Measurements from ENCODE around the gene MARCHF3. TPM values are rescaled to one million over a fixed set of nuclear protein-coding genes. Genes with fewer than 3 reads are reported as not detected.
A peak's percentile ranks its signal among the peaks of the same experiment; 100 is the strongest.

The MARCHF3 gene
- total and polyA plus RNA-seq, 2 of the 13 experiments (the other 11 are each of a cell fraction or from before 2014, with no cell fraction given), result 4.8 to 11.9 TPM

DNA sequence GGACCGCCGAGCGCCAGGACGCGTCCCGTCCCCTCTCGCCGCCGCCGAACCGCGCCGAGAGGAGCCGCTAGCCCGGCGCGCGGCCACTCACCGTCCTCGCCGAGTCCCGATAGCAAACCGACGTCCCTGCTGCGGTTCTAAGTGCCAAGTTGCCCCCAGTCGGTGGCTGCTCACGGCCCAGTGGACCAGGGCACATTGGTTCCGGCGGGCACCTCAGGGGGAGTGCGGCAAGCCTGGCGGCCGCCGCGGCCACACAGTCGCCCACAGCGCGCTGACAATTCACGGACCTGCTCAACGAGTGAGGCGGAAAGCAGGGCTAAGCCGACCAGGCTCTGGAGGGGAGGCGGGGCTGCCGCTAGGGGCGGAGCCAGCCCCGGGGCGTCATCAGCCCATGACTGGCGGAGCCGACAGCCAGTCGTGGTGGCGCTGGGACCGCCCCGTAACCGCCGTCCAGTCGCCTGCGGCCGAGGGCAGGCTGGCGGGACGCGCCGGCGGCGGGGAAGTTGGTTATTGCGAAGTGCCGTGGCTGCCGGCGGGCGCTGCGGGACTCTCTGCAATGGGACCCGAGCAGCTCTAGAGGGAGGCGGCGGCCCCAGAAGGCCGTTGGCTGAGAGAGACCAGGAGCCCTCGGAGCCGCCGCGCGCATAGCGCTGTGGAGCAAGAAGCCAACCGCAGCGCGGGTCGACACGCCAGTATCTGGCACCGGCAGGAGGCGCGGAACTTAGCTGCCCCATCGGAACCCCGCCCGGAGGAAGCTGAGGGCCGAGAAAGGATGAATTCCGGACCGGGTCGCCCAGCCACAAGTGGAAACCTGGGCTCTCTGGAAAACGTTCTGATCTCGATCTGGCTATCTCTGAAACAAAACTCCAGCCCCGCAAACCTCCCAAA, at the start of gene MARCHF3 (continued):
- TF ChIP-seq CBX1 (IDR thresholded peaks at IDR 0.05; ENCODE audit: low read depth), result no peak
- TF ChIP-seq IRX3 (CRISPR knock-in tag; IDR thresholded peaks at IDR 0.05; ENCODE audit: borderline replicate concordance, low read depth), result peak; percentile 62; the same call in 1 of the 2 replicates
- peak; percentile 65; the same call in 1 of the 2 replicates for TF ChIP-seq ZNF232 (CRISPR knock-in tag; IDR thresholded peaks at IDR 0.05; ENCODE audit: borderline replicate concordance)
- TF ChIP-seq ZNF253 (CRISPR knock-in tag; IDR thresholded peaks at IDR 0.05; ENCODE audit: borderline replicate concordance), result no peak
- TF ChIP-seq, protein P1, sequence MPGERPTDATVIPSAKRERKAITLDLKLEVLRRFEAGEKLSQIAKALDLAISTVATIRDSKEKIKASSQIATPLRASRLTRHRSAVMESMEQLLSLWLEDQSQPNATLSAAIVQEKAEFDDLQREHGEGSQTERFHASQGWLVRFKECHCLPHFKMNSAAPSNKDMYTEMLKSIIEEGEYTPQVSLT (CRISPR knock-in tag; IDR thresholded peaks at IDR 0.05; ENCODE audit: borderline replicate concordance, low read depth), result no peak
- 0 out of 2 replicates have a peak, but pooled peaks have one; percentile 20 for TF ChIP-seq PRMT3 (CRISPR knock-in tag; IDR thresholded peaks at IDR 0.05; ENCODE audit: borderline replicate concordance, low read depth)
- TF ChIP-seq MIER3 (CRISPR knock-in tag; IDR thresholded peaks at IDR 0.05; ENCODE audit: borderline replicate concordance), result peak; percentile 70; the same call in 1 of the 2 replicates
- peak; percentile 37; the same call in 1 of the 2 replicates for TF ChIP-seq RFXAP (CRISPR knock-in tag; IDR thresholded peaks at IDR 0.05; ENCODE audit: borderline replicate concordance)
- peak; percentile 30 for TF ChIP-seq ZNF782 (CRISPR knock-in tag; IDR thresholded peaks at IDR 0.05; ENCODE audit: borderline replicate concordance)
- no peak for TF ChIP-seq KLF9 (CRISPR knock-in tag; IDR thresholded peaks at IDR 0.05; ENCODE audit: low read depth)
- no peak for TF ChIP-seq ZNF549 (CRISPR knock-in tag; IDR thresholded peaks at IDR 0.05)
- TF ChIP-seq ZNF564 (CRISPR knock-in tag; IDR thresholded peaks at IDR 0.05), result no peak; the same call in none of the 2 replicates
- TF ChIP-seq, protein P2, sequence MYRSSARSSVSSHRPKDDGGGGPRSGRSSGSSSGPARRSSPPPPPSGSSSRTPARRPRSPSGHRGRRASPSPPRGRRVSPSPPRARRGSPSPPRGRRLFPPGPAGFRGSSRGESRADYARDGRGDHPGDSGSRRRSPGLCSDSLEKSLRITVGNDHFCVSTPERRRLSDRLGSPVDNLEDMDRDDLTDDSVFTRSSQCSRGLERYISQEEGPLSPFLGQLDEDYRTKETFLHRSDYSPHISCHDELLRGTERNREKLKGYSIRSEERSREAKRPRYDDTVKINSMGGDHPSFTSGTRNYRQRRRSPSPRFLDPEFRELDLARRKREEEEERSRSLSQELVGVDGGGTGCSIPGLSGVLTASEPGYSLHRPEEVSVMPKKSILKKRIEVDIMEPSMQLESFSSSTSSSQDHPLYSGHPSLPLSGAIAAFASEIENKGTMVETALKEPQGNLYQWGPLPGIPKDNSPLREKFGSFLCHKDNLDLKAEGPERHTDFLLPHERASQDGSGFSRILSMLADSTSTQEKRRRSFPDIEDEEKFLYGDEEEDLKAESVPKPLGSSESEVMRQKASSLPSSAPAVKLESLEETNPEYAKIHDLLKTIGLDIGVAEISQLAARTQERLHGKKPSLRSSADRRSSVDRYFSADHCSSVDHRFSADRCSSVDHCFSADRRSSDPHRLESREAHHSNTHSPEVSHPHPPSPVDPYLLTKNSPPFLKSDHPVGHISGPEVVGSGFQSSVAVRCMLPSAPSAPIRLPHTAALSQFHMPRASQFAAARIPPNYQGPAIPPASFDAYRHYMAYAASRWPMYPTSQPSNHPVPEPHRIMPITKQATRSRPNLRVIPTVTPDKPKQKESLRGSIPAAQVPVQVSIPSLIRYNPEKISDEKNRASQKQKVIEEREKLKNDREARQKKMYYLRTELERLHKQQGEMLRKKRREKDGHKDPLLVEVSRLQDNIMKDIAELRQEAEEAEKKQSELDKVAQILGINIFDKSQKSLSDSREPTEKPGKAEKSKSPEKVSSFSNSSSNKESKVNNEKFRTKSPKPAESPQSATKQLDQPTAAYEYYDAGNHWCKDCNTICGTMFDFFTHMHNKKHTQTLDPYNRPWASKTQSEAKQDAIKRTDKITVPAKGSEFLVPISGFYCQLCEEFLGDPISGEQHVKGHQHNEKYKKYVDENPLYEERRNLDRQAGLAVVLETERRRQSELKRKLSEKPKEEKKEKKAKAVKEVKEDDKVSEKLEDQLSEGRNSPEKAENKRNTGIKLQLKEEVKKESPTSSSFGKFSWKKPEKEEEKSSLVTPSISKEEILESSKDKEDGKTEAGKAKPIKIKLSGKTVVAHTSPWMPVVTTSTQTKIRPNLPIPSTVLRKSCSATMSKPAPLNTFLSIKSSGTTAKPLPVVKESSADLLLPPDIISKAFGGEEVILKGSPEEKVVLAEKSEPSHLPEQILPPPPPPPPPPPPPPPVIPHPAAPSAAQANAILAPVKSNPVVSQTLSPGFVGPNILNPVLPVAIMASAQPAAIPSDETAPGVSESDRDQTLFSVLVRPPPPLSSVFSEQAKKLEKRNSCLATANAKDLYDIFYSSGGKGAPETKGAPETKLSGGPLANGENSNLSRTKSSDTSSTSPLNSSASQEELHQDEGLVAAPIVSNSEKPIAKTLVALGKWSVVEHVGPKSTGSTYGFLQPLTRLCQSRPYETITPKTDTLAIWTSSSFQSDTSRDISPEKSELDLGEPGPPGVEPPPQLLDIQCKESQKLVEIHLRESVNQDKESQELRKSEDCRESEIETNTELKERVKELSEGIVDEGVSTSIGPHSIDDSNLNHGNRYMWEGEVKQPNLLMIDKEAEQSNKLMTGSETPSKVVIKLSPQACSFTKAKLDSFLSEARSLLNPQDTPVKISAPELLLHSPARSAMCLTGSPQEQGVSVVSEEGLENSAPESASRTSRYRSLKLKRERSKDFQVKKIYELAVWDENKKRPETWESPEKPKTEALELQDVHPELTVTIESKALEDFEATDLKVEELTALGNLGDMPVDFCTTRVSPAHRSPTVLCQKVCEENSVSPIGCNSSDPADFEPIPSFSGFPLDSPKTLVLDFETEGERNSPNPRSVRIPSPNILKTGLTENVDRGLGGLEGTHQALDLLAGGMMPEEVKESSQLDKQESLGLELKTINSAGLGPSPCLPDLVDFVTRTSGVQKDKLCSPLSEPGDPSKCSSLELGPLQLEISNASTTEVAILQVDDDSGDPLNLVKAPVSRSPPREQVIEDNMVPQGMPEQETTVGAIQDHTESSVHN (CRISPR knock-in tag; IDR thresholded peaks at IDR 0.05), result no peak
- no peak for TF ChIP-seq ZNF260 (CRISPR knock-in tag; IDR thresholded peaks at IDR 0.05; ENCODE audit: borderline replicate concordance, low read depth)
- peak; percentile 94 for TF ChIP-seq NFYC (CRISPR knock-in tag; IDR thresholded peaks at IDR 0.05)
- TF ChIP-seq KDM1A (CRISPR knock-in tag; IDR thresholded peaks at IDR 0.05), result no peak
- 0 out of 2 replicates have a peak, but pooled peaks have one; percentile 49 for TF ChIP-seq ZNF34 (CRISPR knock-in tag; IDR thresholded peaks at IDR 0.05; ENCODE audit: borderline replicate concordance)
- TF ChIP-seq ZNF501 (CRISPR knock-in tag; IDR thresholded peaks at IDR 0.05), result peak; percentile 75
- no peak for TF ChIP-seq ADNP (CRISPR knock-in tag; IDR thresholded peaks at IDR 0.05)
- TF ChIP-seq CCDC6 (CRISPR knock-in tag; IDR thresholded peaks at IDR 0.05), result peak; percentile 94
- TF ChIP-seq SCMH1 (CRISPR knock-in tag; IDR thresholded peaks at IDR 0.05; ENCODE audit: borderline replicate concordance), result no peak
- peak; percentile 53; the same call in 1 of the 2 replicates for TF ChIP-seq SPEN (CRISPR knock-in tag; IDR thresholded peaks at IDR 0.05; ENCODE audit: low read depth)
